ENCODE data around the gene PXN.

PXN gene

DNA sequence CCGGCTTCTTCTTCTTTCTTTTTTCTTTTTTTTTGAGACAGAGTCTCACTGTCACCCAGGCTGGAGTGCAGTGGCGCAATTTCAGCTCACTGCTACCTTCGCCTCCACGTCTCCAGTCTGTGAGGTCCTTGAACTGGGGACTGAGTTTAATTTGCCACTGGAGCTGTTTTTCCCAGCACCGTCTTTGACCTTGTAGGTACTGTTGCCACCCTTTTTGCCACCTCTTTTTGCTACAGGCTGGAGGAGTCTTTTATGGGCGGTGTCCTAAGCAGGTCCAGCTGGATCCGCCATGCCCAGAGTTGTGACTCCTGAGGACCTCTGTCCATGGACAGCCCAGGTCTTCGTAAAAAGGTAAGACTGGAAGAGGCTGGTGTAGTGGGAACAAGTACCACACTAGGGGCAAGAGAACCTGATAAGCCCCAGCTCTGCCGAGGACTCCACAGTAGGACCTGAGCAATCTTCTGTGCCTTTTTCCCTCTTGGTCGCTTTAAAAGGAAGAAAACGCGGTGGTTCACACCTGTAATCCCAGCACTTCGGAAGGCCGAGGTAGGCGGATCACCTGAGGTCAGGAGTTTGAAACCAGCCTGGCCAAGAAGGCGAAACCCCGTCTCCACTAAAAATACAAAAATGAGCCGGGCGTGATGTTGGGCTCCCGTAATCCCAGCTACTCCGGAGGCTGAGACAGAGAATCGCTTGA is 25.2 kb upstream of the PXN start:
- Mint-ChIP-seq H3K9me3 (no peaks in the 10 kb centered on the region), H3K4me3 (peak overlapping the region in 1 of 3 experiments; percentile 73), H3K27me3 (ENCODE audit: low read depth) (no peaks in the 10 kb centered on the region)

DNA sequence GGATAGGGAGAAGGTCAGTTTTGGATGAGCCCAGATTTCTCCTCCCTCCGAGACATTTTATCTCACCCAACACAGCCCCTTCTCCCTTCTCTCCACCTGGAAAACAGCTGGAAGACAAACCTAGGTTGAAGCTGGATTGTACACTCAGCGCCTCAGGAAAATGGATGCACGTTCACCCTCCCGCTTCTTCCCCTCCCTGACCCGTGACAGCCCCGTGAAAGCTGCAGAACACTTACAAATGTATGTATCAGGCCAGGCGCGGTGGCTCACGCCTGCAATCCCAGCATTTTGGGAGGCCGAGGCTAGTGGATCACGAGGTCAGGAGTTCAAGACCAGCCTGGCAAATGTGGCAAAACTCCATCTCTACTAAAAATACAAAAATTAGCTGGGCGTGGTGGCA is 22.0 kb upstream of the PXN start:
- Mint-ChIP-seq H3K4me3 (no peak overlapping the region), H3K9me3 (no peaks in the 10 kb centered on the region), H3K36me3 (ENCODE audit: low read depth) (no peaks in the 10 kb centered on the region), H3K4me1 (no peaks in the 10 kb centered on the region), H3K27ac (no peak overlapping the region), H3K27me3 (ENCODE audit: low read depth) (peaks cover 3% of the 10 kb centered on the region)
- TF ChIP-seq, protein P1, sequence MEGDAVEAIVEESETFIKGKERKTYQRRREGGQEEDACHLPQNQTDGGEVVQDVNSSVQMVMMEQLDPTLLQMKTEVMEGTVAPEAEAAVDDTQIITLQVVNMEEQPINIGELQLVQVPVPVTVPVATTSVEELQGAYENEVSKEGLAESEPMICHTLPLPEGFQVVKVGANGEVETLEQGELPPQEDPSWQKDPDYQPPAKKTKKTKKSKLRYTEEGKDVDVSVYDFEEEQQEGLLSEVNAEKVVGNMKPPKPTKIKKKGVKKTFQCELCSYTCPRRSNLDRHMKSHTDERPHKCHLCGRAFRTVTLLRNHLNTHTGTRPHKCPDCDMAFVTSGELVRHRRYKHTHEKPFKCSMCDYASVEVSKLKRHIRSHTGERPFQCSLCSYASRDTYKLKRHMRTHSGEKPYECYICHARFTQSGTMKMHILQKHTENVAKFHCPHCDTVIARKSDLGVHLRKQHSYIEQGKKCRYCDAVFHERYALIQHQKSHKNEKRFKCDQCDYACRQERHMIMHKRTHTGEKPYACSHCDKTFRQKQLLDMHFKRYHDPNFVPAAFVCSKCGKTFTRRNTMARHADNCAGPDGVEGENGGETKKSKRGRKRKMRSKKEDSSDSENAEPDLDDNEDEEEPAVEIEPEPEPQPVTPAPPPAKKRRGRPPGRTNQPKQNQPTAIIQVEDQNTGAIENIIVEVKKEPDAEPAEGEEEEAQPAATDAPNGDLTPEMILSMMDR (IDR thresholded peaks at IDR 0.05; ENCODE audit: unreplicated experiment in 3 of 3) = no peak

More for the DNA sequence above, 25.2 kb upstream of the PXN start:
- Mint-ChIP-seq H3K36me3 (ENCODE audit: low read depth) (no peaks in the 10 kb centered on the region), H3K4me1 (no peaks in the 10 kb centered on the region), H3K27ac (no peak overlapping the region)
- TF ChIP-seq, protein P1 (IDR thresholded peaks at IDR 0.05; ENCODE audit: unreplicated experiment in 3 of 3) = no peak

DNA sequence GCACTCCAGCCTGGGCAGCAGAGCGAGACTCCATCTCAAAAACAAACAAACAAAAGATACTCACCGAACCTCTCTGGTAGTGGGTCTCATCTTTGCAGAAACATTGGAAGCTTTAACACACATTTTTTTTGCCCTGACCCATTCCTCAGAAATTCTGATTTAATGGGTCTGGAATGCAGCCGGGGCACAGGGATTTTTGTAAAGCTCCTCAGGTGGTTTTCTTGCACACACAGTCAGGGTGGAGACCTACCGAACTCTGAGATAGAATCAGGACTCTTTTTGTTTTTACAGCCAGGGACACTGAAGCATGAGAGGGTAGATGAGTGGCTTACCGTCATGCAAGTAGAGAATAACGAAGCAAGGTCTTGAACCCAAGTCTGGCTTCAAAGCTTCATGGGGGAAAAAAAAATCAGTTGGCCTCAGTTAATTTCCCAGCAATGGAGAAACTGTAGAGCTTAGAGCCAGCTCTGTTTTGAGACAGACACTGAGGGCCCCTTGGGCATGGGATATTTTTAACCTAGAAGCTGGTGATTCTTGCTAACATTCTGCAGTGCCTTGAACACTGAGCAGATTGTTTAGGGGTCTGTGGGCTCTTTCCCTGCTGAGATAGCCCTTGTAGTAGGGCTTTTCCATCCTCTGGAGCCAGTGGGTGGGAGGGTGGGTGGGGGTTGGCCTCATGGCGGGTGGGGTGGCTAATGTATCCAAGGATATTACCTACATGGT is 21.4 kb upstream of the PXN start:
- Mint-ChIP-seq H3K4me3 (no peak overlapping the region), H3K4me1 (no peaks in the 10 kb centered on the region), H3K9me3 (no peaks in the 10 kb centered on the region), H3K27ac (no peak overlapping the region), H3K27me3 (ENCODE audit: low read depth) (peaks cover 3% of the 10 kb centered on the region), H3K36me3 (ENCODE audit: low read depth) (no peaks in the 10 kb centered on the region)
- TF ChIP-seq, protein P1 (IDR thresholded peaks at IDR 0.05; ENCODE audit: unreplicated experiment in 3 of 3) = no peak

GRCh38 chr12:120284381-120284780 is 18.9 kb upstream of the PXN start:
- Mint-ChIP-seq H3K36me3 (ENCODE audit: low read depth) (no peaks in the 10 kb centered on the region), H3K4me3 (no peak overlapping the region), H3K27ac (no peak overlapping the region), H3K9me3 (no peaks in the 10 kb centered on the region), H3K27me3 (ENCODE audit: low read depth) (peaks cover 3% of the 10 kb centered on the region), H3K4me1 (no peaks in the 10 kb centered on the region)
- TF ChIP-seq, protein P1 (IDR thresholded peaks at IDR 0.05; ENCODE audit: unreplicated experiment in 3 of 3) = no peak

- Mint-ChIP-seq H3K4me1 (no peaks in the 10 kb centered on the region), H3K4me3 (no peak overlapping the region), H3K36me3 (ENCODE audit: low read depth) (peaks cover 4% of the 10 kb centered on the region), H3K27ac (no peak overlapping the region), H3K9me3 (peaks cover 4% of the 10 kb centered on the region), H3K27me3 (ENCODE audit: low read depth) (peaks cover 3% of the 10 kb centered on the region)
- TF ChIP-seq, protein P1 (IDR thresholded peaks at IDR 0.05; ENCODE audit: unreplicated experiment in 3 of 3) = no peak
Observed at GRCh38 chr12:120283318-120283717, 17.8 kb upstream of the PXN start.
